SK-N-MC (cell line): ENCODE measurements around the gene RECK.
"Not testable (repeated sequence)": the region's sequence is repeated elsewhere in the genome, so short reads cannot be mapped to it uniquely, and the experiment has no call there.

ENCODE experiments used
- EZH2 ChIP-seq: fragments of 200-600 bp; sonication (generic); IDR thresholded peaks from one replicate; pipeline ENCODE4 v1.6.1; 2017; ENCODE audit warnings: antibody characterized with exemption
- FOXP2 ChIP-seq: optimal IDR thresholded peaks from 2 replicates; pipeline ENCODE3; 2011; ENCODE audit warnings: mild to moderate bottlenecking, moderate library complexity; ENCODE audit not compliant: insufficient read depth; ENCODE audit errors: extremely low read length, control extremely low read depth
- POLR2AphosphoS5 ChIP-seq: IDR thresholded peaks from 2 replicates; pipeline ENCODE4 v1.6.1; 2012; ENCODE audit warnings: mild to moderate bottlenecking, low read depth, low read length, borderline replicate concordance

GRCh38 chr9:36087054-36087453 is 50.3 kb downstream of the RECK start:
- TF ChIP-seq EZH2, POLR2AphosphoS5, FOXP2: not testable (repeated sequence)
